GM12873 (cell line): ENCODE measurements around the gene DRGX.

Source experiments
- CTCF ChIP-seq: IDR thresholded peaks from 2 replicates; pipeline ENCODE4 v1.5.1; 2012; ENCODE audit warnings: low read depth, mild to moderate bottlenecking, moderate library complexity, low read length, control low read depth; ENCODE audit not compliant: insufficient read depth; ENCODE audit errors: missing control alignments

Gene DRGX

GRCh38 chr10:49359349-49360270 is 36.3 kb downstream of the DRGX start:
- TF ChIP-seq CTCF, result no peak

GRCh38 chr10:49357910-49358309 is 38.0 kb downstream of the DRGX start:
- TF ChIP-seq CTCF, result no peak

- no peak for TF ChIP-seq CTCF
Observed at GRCh38 chr10:49356944-49357343, 38.9 kb downstream of the DRGX start.

- no peak for TF ChIP-seq CTCF
Observed at GRCh38 chr10:49356181-49356580, 39.7 kb downstream of the DRGX start.

GRCh38 chr10:49355221-49355620 is 40.7 kb downstream of the DRGX start:
- no peak for TF ChIP-seq CTCF

- no peak for TF ChIP-seq CTCF
Observed at GRCh38 chr10:49354593-49354992, 41.3 kb downstream of the DRGX start.

- TF ChIP-seq CTCF, result no peak
Observed at GRCh38 chr10:49353895-49354566, 41.9 kb downstream of the DRGX start.
